Spleen (tissue), 7 donors: ENCODE measurements around the gene REX1BD.

ENCODE experiments used
- CTCF ChIP-seq, 11 experiments: fragments of 200-600 bp in 7 of 11; fragments of 450-650 bp in 4 of 11; sonication (generic) in 4 of 11; IDR thresholded peaks in 8 of 11; conservative IDR thresholded peaks in 3 of 11; 1 replicate in 7 of 11; 2 replicates in 4 of 11; pipeline versions ENCODE4 v1.4.0 to v1.8.0; 2016 to 2021; ENCODE audit warnings: antibody characterized with exemption in 11 of 11, inconsistent platforms in 4 of 11, mild to moderate bottlenecking in 1 of 11
- POLR2A ChIP-seq, 3 donors: fragments of 450-650 bp; IDR thresholded peaks; one replicate each; pipeline ENCODE4 v1.5.1; 2017; ENCODE audit warnings: antibody characterized with exemption in 3 of 3, mild to moderate bottlenecking in 1 of 3
- POLR2AphosphoS5 ChIP-seq, 3 donors: sonication (generic); formaldehyde crosslinking; IDR thresholded peaks; one replicate each; pipeline ENCODE4 v1.5.1; 2017; ENCODE audit warnings: antibody characterized with exemption in 3 of 3
- donor health status: DM: no; HTN: no; CAD: no; lungs with moderate emphysema.
- donor health status: DM: no; HTN: no; CAD: no.
- donor health status: DM: no; HTN: no; CAD: no.

- TF ChIP-seq CTCF (IDR thresholded peaks at IDR 0.05 in 8 of 11, conservative IDR thresholded peaks at IDR 0.05 in 3 of 11) (no peak), POLR2A (IDR thresholded peaks at IDR 0.05) (no peak), POLR2AphosphoS5 (IDR thresholded peaks at IDR 0.05) (no peak)
Measured at GRCh38 chr19:18620902-18621301, 32.3 kb downstream of the REX1BD start.
